Activated T-helper 1 cell treated with anti-CD3 and anti-CD28 coated beads, Interleukin-12 subunit alpha, Interleukin-12 subunit beta, Interleukin-2, Interleukin-4 antibody, amounts not matched to agents 30 ng/mL and 10 ng/mL and 1 ng/mL, durations not matched to agents 14 hours and 24 hours and 36 hours (primary cell): ENCODE measurements around the gene RADIL. TPM values are rescaled to one million over a fixed set of nuclear protein-coding genes. Genes with fewer than 3 reads are reported as not detected.
"Not testable (repeated sequence)": the region's sequence is repeated elsewhere in the genome, so short reads cannot be mapped to it uniquely, and the experiment has no call there.

Experiments
- DNase-seq: peaks from one replicate; pipeline ENCODE4 v3.0.0; 2021; ENCODE audit warnings: low spot score
- H3K27ac Mint-ChIP-seq: one replicate; pipeline ENCODE4 v1.8.0; 2021; ENCODE audit warnings: mild to moderate bottlenecking, mixed read lengths
- H3K27me3 Mint-ChIP-seq: one replicate; pipeline ENCODE4 v1.8.0; 2022; ENCODE audit warnings: mild to moderate bottlenecking, moderate library complexity, mixed read lengths; ENCODE audit not compliant: insufficient read depth
- H3K36me3 Mint-ChIP-seq: one replicate; pipeline ENCODE4 v1.8.0; 2021; ENCODE audit warnings: low read depth, mixed read lengths
- H3K4me1 Mint-ChIP-seq: one replicate; pipeline ENCODE4 v1.8.0; 2021; ENCODE audit warnings: low read depth, mixed read lengths
- H3K4me3 Mint-ChIP-seq: one replicate; pipeline ENCODE4 v1.8.0; 2021; ENCODE audit warnings: mild to moderate bottlenecking, moderate library complexity, mixed read lengths
- H3K9me3 Mint-ChIP-seq: one replicate; pipeline ENCODE4 v1.8.0; 2021; ENCODE audit warnings: mixed read lengths
- intact Hi-C: fragments of 100-400 bp; cut with micrococcal nuclease; formaldehyde crosslinking; loops from one replicate; pipeline ENCODE4 v1.15.1; 2024
- total RNA-seq: library from RNA; stranded (reverse); gene quantifications from 2 replicates; pipeline ENCODE4 v1.2.3, GENCODE V29; 2022

The RADIL gene
- total RNA-seq, 1 donor from 2014 or later, result 0.26 TPM

- Mint-ChIP-seq H3K4me1 (no peaks in the 10 kb centered on the region), H3K36me3 (no peaks in the 10 kb centered on the region)
- intact Hi-C loops, result no loop called here
These were observed 79.9 kb downstream of the RADIL start for GRCh38 chr7:4803397-4804241.

GRCh38 chr7:4802577-4802976 is 80.9 kb downstream of the RADIL start:
- H3K27me3 Mint-ChIP-seq, result peaks cover 11% of the 10 kb centered on the region
- H3K27ac Mint-ChIP-seq, H3K4me1 Mint-ChIP-seq, H3K36me3 Mint-ChIP-seq, DNase-seq, H3K4me3 Mint-ChIP-seq, H3K9me3 Mint-ChIP-seq, intact Hi-C loops: not testable (repeated sequence)

More at GRCh38 chr7:4803397-4804241, 79.9 kb downstream of the RADIL start:
- Mint-ChIP-seq H3K9me3 (no peaks in the 10 kb centered on the region), H3K27me3 (peaks cover 19% of the 10 kb centered on the region), H3K4me3 (no peak overlapping the region), H3K27ac (no peak overlapping the region)
- no peak for DNase-seq

GRCh38 chr7:4801839-4802231 is 81.7 kb downstream of the RADIL start:
- DNase-seq, result no peak
- intact Hi-C loops, result no loop called here
- no peak overlapping the region for H3K27ac Mint-ChIP-seq
- no peak overlapping the region for H3K4me3 Mint-ChIP-seq
- no peaks in the 10 kb centered on the region for H3K9me3 Mint-ChIP-seq
- H3K36me3 Mint-ChIP-seq, result no peaks in the 10 kb centered on the region
- no peaks in the 10 kb centered on the region for H3K4me1 Mint-ChIP-seq
- peaks cover 8% of the 10 kb centered on the region for H3K27me3 Mint-ChIP-seq

GRCh38 chr7:4800926-4801838 is 82.3 kb downstream of the RADIL start:
- H3K4me3 Mint-ChIP-seq, result no peak overlapping the region
- H3K9me3 Mint-ChIP-seq, result no peaks in the 10 kb centered on the region
- no peak overlapping the region for H3K27ac Mint-ChIP-seq
- H3K36me3 Mint-ChIP-seq, result no peaks in the 10 kb centered on the region
- intact Hi-C loops, result no loop called here
- H3K27me3 Mint-ChIP-seq, result peaks cover 1% of the 10 kb centered on the region
- no peaks in the 10 kb centered on the region for H3K4me1 Mint-ChIP-seq
- DNase-seq, result no peak

GRCh38 chr7:4800487-4800886 is 83.0 kb downstream of the RADIL start:
- intact Hi-C loops, result no loop called here
- Mint-ChIP-seq H3K36me3 (peaks cover 1% of the 10 kb centered on the region), H3K27me3 (no peaks in the 10 kb centered on the region), H3K27ac (no peak overlapping the region), H3K4me1 (no peaks in the 10 kb centered on the region), H3K9me3 (no peaks in the 10 kb centered on the region), H3K4me3 (no peak overlapping the region)
- DNase-seq, result no peak

- no peaks in the 10 kb centered on the region for H3K9me3 Mint-ChIP-seq
- no peaks in the 10 kb centered on the region for H3K4me1 Mint-ChIP-seq
- H3K4me3 Mint-ChIP-seq, result no peak overlapping the region
- H3K27ac Mint-ChIP-seq, result no peak overlapping the region
- peaks cover 2% of the 10 kb centered on the region for H3K36me3 Mint-ChIP-seq
- DNase-seq, result no peak
- no peaks in the 10 kb centered on the region for H3K27me3 Mint-ChIP-seq
- intact Hi-C loops, result loop anchor here (2.0 to 10.0 kb wide), 3 partner anchors 83 to 395 kb away; partner anchors contain the start of genes RADIL and WIPI2
These were observed 83.8 kb downstream of the RADIL start for GRCh38 chr7:4799508-4800268.

GRCh38 chr7:4798706-4799235 is 84.7 kb downstream of the RADIL start:
- no peaks in the 10 kb centered on the region for H3K4me1 Mint-ChIP-seq
- H3K27me3 Mint-ChIP-seq, result no peaks in the 10 kb centered on the region
- peaks cover 8% of the 10 kb centered on the region for H3K36me3 Mint-ChIP-seq
- no peak overlapping the region for H3K4me3 Mint-ChIP-seq
- H3K27ac Mint-ChIP-seq, result no peak overlapping the region
- H3K9me3 Mint-ChIP-seq, result no peaks in the 10 kb centered on the region
- DNase-seq, result no peak
- intact Hi-C loops, result loop anchor here (1.0 to 10.0 kb wide), 4 partner anchors 84 to 396 kb away; partner anchors contain the start of genes RADIL and WIPI2

GRCh38 chr7:4797858-4798705 is 85.4 kb downstream of the RADIL start:
- H3K27me3 Mint-ChIP-seq, result no peaks in the 10 kb centered on the region
- peak; percentile 52 for DNase-seq

GRCh38 chr7:4796453-4796852 is 87.1 kb downstream of the RADIL start:
- Mint-ChIP-seq H3K4me3 (no peak overlapping the region), H3K9me3 (no peaks in the 10 kb centered on the region), H3K36me3 (peaks cover 11% of the 10 kb centered on the region), H3K4me1 (no peaks in the 10 kb centered on the region), H3K27ac (no peak overlapping the region), H3K27me3 (no peaks in the 10 kb centered on the region)
- no peak for DNase-seq
- intact Hi-C loops, result loop anchor here (10.0 kb wide), 1 partner anchor 398 kb away; the partner anchor contains the start of gene WIPI2

More at GRCh38 chr7:4797858-4798705, 85.4 kb downstream of the RADIL start:
- Mint-ChIP-seq H3K27ac (no peak overlapping the region), H3K4me3 (no peak overlapping the region), H3K4me1 (no peaks in the 10 kb centered on the region), H3K9me3 (no peaks in the 10 kb centered on the region), H3K36me3 (peaks cover 8% of the 10 kb centered on the region)
- intact Hi-C loops, result loop anchor here (1.0 to 10.0 kb wide), 4 partner anchors 85 to 397 kb away; partner anchors contain the start of genes RADIL and WIPI2

GRCh38 chr7:4794591-4795350 is 88.7 kb downstream of the RADIL start:
- Mint-ChIP-seq H3K36me3 (peaks cover 12% of the 10 kb centered on the region), H3K9me3 (no peaks in the 10 kb centered on the region), H3K4me3 (no peak overlapping the region), H3K4me1 (no peaks in the 10 kb centered on the region), H3K27ac (no peak overlapping the region), H3K27me3 (no peaks in the 10 kb centered on the region)
- intact Hi-C loops, result loop anchor here (10.0 kb wide), 1 partner anchor 400 kb away; the partner anchor contains the start of gene WIPI2
- DNase-seq, result no peak

- not testable (repeated sequence) for DNase-seq, H3K4me3 Mint-ChIP-seq, H3K27ac Mint-ChIP-seq, H3K9me3 Mint-ChIP-seq, H3K27me3 Mint-ChIP-seq, H3K4me1 Mint-ChIP-seq
- H3K36me3 Mint-ChIP-seq, result peaks cover 12% of the 10 kb centered on the region
- intact Hi-C loops, result loop anchor here (10.0 kb wide), 1 partner anchor 401 kb away; the partner anchor contains the start of gene WIPI2
These were observed 89.3 kb downstream of the RADIL start for GRCh38 chr7:4794171-4794570.
